Measurements from ENCODE around the gene RAB11A.

Gene RAB11A

GRCh38 chr15:65887565-65887964 lies 18.3 kb downstream of the RAB11A start:
- no peak for DNase-seq

- no peak for DNase-seq
Observed at GRCh38 chr15:65888981-65889380, 19.7 kb downstream of the RAB11A start.

- no peak for DNase-seq
Observed at GRCh38 chr15:65893060-65893459, 23.8 kb downstream of the RAB11A start.

- no peak for DNase-seq
Observed at GRCh38 chr15:65896236-65896635, 26.9 kb downstream of the RAB11A start.

GRCh38 chr15:65900488-65900887 lies 31.2 kb downstream of the RAB11A start:
- no peak for DNase-seq

- peak; percentile 32 for DNase-seq
Observed at GRCh38 chr15:65901336-65901735, 32.0 kb downstream of the RAB11A start.

- DNase-seq: no peak
Observed at GRCh38 chr15:65901836-65902235, 32.5 kb downstream of the RAB11A start.

- DNase-seq: no peak
Observed at GRCh38 chr15:65902373-65902772, 33.1 kb downstream of the RAB11A start.

- no peak for DNase-seq
Observed at GRCh38 chr15:65903296-65904073, 34.2 kb downstream of the RAB11A start.

- no peak for DNase-seq
Observed at GRCh38 chr15:65904301-65904700, 35.0 kb downstream of the RAB11A start.

- DNase-seq: no peak
Observed at GRCh38 chr15:65906396-65906795, 37.1 kb downstream of the RAB11A start.

GRCh38 chr15:65907661-65908060 lies 38.4 kb downstream of the RAB11A start:
- DNase-seq: no peak

GRCh38 chr15:65908876-65909275 lies 39.6 kb downstream of the RAB11A start:
- DNase-seq: no peak

- DNase-seq: no peak
Observed at GRCh38 chr15:65909831-65910230, 40.5 kb downstream of the RAB11A start.

- no peak for DNase-seq
Observed at GRCh38 chr15:65910341-65910740, 41.0 kb downstream of the RAB11A start.

- no peak for DNase-seq
Observed at GRCh38 chr15:65912235-65912634, 42.9 kb downstream of the RAB11A start.

GRCh38 chr15:65913631-65914199 lies 44.4 kb downstream of the RAB11A start:
- no peak for DNase-seq

- DNase-seq: no peak
Observed at GRCh38 chr15:65914386-65914785, 45.1 kb downstream of the RAB11A start.

- no peak for DNase-seq
Observed at GRCh38 chr15:65914981-65915925, 46.0 kb downstream of the RAB11A start.

- DNase-seq: no peak
Observed at GRCh38 chr15:65916041-65916663, 46.9 kb downstream of the RAB11A start.

- DNase-seq: no peak
Observed at GRCh38 chr15:65916664-65917406, 47.5 kb downstream of the RAB11A start.

GRCh38 chr15:65917407-65917756 lies 48.1 kb downstream of the RAB11A start:
- DNase-seq: no peak

Data from NCI-H1436 treated with DMSO at 0.1 percent for 48 hours (cell line).